Peyer's patch (tissue), 4 donors: ENCODE data around the gene POU1F1. TPM values are rescaled to one million over a fixed set of nuclear protein-coding genes. Genes with fewer than 3 reads are reported as not detected.

Experiments used
- DNase-seq, 3 donors: peaks; one replicate each; pipeline ENCODE4 v3.0.0-alpha.2; 2017 to 2019
- H3K27ac ChIP-seq, 4 donors: fragments of 200-600 bp; sonication (generic); one replicate each; pipeline ENCODE4 v1.5.1; 2016 to 2019
- H3K27me3 ChIP-seq, 2 donors: fragments of 200-600 bp; sonication (generic); one replicate each; pipeline ENCODE4 v1.5.1; 2019
- H3K36me3 ChIP-seq, 3 donors: fragments of 200-600 bp; sonication (generic); one replicate each; pipeline ENCODE4 v1.5.1; 2016 to 2019
- H3K4me1 ChIP-seq, 4 donors: fragments of 200-600 bp; sonication (generic); one replicate each; pipeline ENCODE4 v1.5.1; 2016 to 2019
- H3K4me3 ChIP-seq, 4 donors: fragments of 200-600 bp; sonication (generic); 1 replicate in 3 of 4; 2 replicates in 1 of 4; pipeline ENCODE4 v1.5.1; 2016 to 2019; ENCODE audit warnings: mild to moderate bottlenecking in 1 of 4
- H3K9me3 ChIP-seq, 4 donors: fragments of 200-600 bp; sonication (generic); one replicate each; pipeline ENCODE4 v1.5.1; 2016 to 2019; ENCODE audit warnings: mild to moderate bottlenecking in 1 of 4
- CTCF ChIP-seq, 6 experiments: fragments of 450-650 bp in 4 of 6; fragments of 200-600 bp in 2 of 6; sonication (generic) in 1 of 6; IDR thresholded peaks; one replicate each; pipeline ENCODE4 v1.5.1; 2017 to 2019; ENCODE audit warnings: antibody characterized with exemption in 6 of 6, mild to moderate bottlenecking in 3 of 6, moderate library complexity in 1 of 6
- POLR2A ChIP-seq, 2 donors: fragments of 450-650 bp; IDR thresholded peaks; one replicate each; pipeline ENCODE4 v1.5.1; 2017; ENCODE audit warnings: antibody characterized with exemption in 2 of 2, mild to moderate bottlenecking in 2 of 2, moderate library complexity in 2 of 2
- total RNA-seq, 4 donors: library from RNA; depleted of rRNA; stranded (reverse); fragments of >200 nt; gene quantifications; one replicate each; pipeline ENCODE4 v1.1.0, GENCODE V29; 2016

Gene POU1F1
- total RNA-seq = not detected

- H3K4me3 ChIP-seq = no peak within 1 kb of the TSS
- DNase-seq = no peak
- no peaks in the 10 kb centered on the region for H3K4me1 ChIP-seq
- H3K36me3 ChIP-seq = no peaks in the 10 kb centered on the region
- no peak within 1 kb of the TSS for H3K27ac ChIP-seq
- H3K9me3 ChIP-seq = no peaks in the 10 kb centered on the region
- H3K27me3 ChIP-seq = no peaks in the 10 kb centered on the region
- TF ChIP-seq CTCF (IDR thresholded peaks at IDR 0.05) = no peak
Observed at GRCh38 chr3:87276484-87276883, at the start of gene POU1F1. Gene POU1F1 (minus strand): TSS chr3:87276584. CDS start chr3:87276462, 122 bp downstream.

GRCh38 chr3:87324609-87325008 lies 48.2 kb upstream of the POU1F1 start:
- Histone ChIP-seq H3K9me3 (no peaks in the 10 kb centered on the region), H3K27me3 (no peaks in the 10 kb centered on the region), H3K4me3 (no peak overlapping the region), H3K4me1 (no peaks in the 10 kb centered on the region), H3K27ac (no peak overlapping the region), H3K36me3 (no peaks in the 10 kb centered on the region)
- no peak for TF ChIP-seq CTCF (IDR thresholded peaks at IDR 0.05)
- TF ChIP-seq POLR2A (IDR thresholded peaks at IDR 0.05) = no peak
- no peak for DNase-seq

- no peak for TF ChIP-seq CTCF (IDR thresholded peaks at IDR 0.05)
Observed at GRCh38 chr3:87320756-87321626, 44.6 kb upstream of the POU1F1 start.

GRCh38 chr3:87318617-87319021 lies 42.2 kb upstream of the POU1F1 start:
- peaks cover 0 to 6% (median 0%) of the 10 kb centered on the region in 4 donors for H3K4me1 ChIP-seq
- no peak overlapping the region for H3K27ac ChIP-seq
- TF ChIP-seq CTCF (IDR thresholded peaks at IDR 0.05) = no peak
- TF ChIP-seq POLR2A (IDR thresholded peaks at IDR 0.05) = no peak
- no peaks in the 10 kb centered on the region for H3K36me3 ChIP-seq
- no peaks in the 10 kb centered on the region for H3K27me3 ChIP-seq
- H3K9me3 ChIP-seq = no peaks in the 10 kb centered on the region
- no peak overlapping the region for H3K4me3 ChIP-seq
- no peak for DNase-seq

More at GRCh38 chr3:87320756-87321626, 44.6 kb upstream of the POU1F1 start:
- Histone ChIP-seq H3K9me3 (no peaks in the 10 kb centered on the region), H3K4me3 (no peak overlapping the region), H3K27me3 (no peaks in the 10 kb centered on the region), H3K4me1 (peaks cover 0 to 6% (median 0%) of the 10 kb centered on the region in 4 donors), H3K36me3 (no peaks in the 10 kb centered on the region), H3K27ac (no peak overlapping the region)
- DNase-seq = no peak

- no peaks in the 10 kb centered on the region for H3K36me3 ChIP-seq
- no peaks in the 10 kb centered on the region for H3K27me3 ChIP-seq
- H3K9me3 ChIP-seq = no peaks in the 10 kb centered on the region
- TF ChIP-seq CTCF (IDR thresholded peaks at IDR 0.05) (no peak), POLR2A (IDR thresholded peaks at IDR 0.05) (no peak)
- H3K27ac ChIP-seq = no peak overlapping the region
- no peak overlapping the region for H3K4me3 ChIP-seq
- no peak for DNase-seq
- H3K4me1 ChIP-seq = peaks cover 0 to 6% (median 0%) of the 10 kb centered on the region in 4 donors
Observed at GRCh38 chr3:87317779-87318178, 41.4 kb upstream of the POU1F1 start.
